Natural killer cell treated with Interleukin-12 subunit alpha and Interleukin-12 subunit beta and Interleukin-15 and Interleukin-18, amount 100 ng/mL, for 72 hours (primary cell): ENCODE measurements around the gene DLL1. TPM values are rescaled to one million over a fixed set of nuclear protein-coding genes. Genes with fewer than 3 reads are reported as not detected.

Experiments
- ATAC-seq, 2 donors: fragments of 150-1000 bp; cut with Tn5 transposase in 1 of 2; sonication (Bioruptor Pico), chemical (Tn5 transposase) in 1 of 2; 2 replicates each; pipeline ENCODE4 v1.10.0; 2021
- DNase-seq: peaks from one replicate; pipeline ENCODE4 v3.0.0; 2022; ENCODE audit warnings: low spot score
- H3K27ac Mint-ChIP-seq, 2 donors: 1 replicate in 1 of 2; 2 replicates in 1 of 2; pipeline ENCODE4 v1.8.0; 2022; ENCODE audit warnings: mixed read lengths in 2 of 2, mild to moderate bottlenecking in 1 of 2, moderate library complexity in 1 of 2
- H3K27me3 Mint-ChIP-seq, 2 donors: 1 replicate in 1 of 2; 2 replicates in 1 of 2; pipeline ENCODE4 v1.8.0; 2022; ENCODE audit warnings: mixed read lengths in 2 of 2
- H3K36me3 Mint-ChIP-seq: one replicate; pipeline ENCODE4 v1.8.0; 2022; ENCODE audit warnings: mixed read lengths
- H3K4me1 Mint-ChIP-seq, 2 donors: 1 replicate in 1 of 2; 2 replicates in 1 of 2; pipeline ENCODE4 v1.8.0; 2022; ENCODE audit warnings: low read depth in 2 of 2, mixed read lengths in 2 of 2, mild to moderate bottlenecking in 1 of 2
- H3K4me3 Mint-ChIP-seq: one replicate; pipeline ENCODE4 v1.8.0; 2022; ENCODE audit warnings: mixed read lengths
- H3K9me3 Mint-ChIP-seq: 2 replicates; pipeline ENCODE4 v1.8.0; 2022; ENCODE audit warnings: mixed read lengths
- total RNA-seq, 2 donors: library from RNA; stranded (reverse); gene quantifications; one replicate each; pipeline ENCODE4 v1.2.3, GENCODE V29; 2022

DLL1 gene
- total RNA-seq, 2 donors from 2014 or later: 0.12 to 0.61 TPM

DNA sequence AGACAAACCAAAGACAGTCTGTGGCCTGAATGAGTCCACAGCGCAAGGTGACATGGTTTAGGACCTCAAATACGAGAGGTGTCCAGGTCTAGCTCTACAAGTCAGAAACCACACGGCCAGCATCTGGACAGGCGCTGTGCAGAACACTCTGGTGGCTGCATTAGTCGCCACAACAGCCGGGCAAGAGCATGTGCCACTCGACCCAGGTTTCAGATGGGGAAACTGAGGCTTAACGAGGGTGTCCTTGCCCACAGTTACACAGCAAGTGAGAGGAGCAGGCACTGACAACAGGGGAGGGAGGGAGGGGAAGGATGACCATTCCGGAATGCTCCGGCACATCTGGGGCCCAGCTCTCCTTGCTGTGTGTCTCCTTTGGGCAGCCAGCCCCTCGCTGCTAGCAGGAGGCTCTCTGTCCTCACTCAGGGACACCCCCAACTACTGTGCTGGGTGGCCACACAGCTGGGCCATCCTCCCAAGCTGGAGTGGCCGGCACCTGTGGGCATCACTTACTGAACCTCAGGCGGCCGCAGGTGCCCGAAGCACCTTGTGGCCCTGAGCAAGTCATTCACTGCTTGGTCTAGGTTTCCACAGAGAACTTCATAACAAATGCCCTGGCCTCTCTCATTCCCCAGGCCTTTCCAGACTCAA lies 6.6 kb downstream of the DLL1 start:
- Mint-ChIP-seq H3K4me3 (no peak overlapping the region), H3K27ac (no peak overlapping the region), H3K36me3 (peaks cover 4% of the 10 kb centered on the region), H3K9me3 (no peaks in the 10 kb centered on the region), H3K27me3 (peaks cover 26 to 46% of the 10 kb centered on the region in 2 donors), H3K4me1 (peaks cover 16% of the 10 kb centered on the region in 2 donors)
- no peak for ATAC-seq
- no peak for DNase-seq

DNA sequence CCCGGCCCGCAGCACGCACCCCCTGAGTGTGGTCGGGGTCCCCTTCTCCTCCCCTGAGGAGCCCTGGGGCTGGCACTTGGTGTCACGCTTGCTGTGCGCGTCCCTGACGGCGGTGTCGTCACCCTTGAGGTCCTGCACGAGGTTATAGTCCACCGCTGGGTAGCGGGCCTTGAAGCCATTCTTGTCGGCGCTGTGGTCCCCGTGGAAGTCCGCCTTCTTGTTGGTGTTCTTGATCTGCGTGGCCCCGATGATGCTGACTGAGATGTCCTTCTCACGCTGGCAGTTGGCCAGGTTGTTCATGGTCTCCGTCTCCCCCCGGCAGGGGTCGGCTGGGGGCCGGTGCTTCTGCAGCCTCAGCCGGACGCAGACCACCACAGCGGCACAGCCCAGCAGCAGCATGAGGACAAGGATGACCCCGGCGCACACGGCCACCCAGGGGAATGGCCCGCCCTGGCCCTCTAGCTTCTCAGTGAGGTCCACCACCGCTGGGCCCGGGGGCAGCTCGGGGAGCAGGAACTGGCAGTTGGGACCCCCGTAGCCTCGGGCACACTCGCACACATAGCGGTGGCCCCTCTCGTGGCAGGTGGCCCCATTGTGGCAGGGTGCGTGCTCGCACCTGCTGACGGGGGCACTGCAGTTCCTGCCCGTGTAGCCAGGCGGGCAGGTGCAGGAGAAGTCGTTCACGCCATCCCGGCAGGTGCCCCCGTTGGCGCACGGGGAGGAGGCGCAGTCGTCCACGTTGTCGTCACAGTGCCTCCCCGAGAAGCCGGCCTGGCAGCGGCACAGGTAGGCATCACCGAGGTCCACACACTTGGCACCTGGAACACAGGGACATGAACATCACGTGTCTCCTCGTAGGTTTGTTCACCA lies 7.4 kb downstream of the DLL1 start:
- Mint-ChIP-seq H3K27ac (no peak overlapping the region), H3K9me3 (no peaks in the 10 kb centered on the region), H3K27me3 (peaks cover 24 to 47% of the 10 kb centered on the region in 2 donors), H3K4me3 (no peak overlapping the region), H3K4me1 (peaks cover 15 to 18% of the 10 kb centered on the region in 2 donors), H3K36me3 (no peaks in the 10 kb centered on the region)
- peak in 1 of 2 donors; percentile 15 for ATAC-seq
- peak; percentile 58 for DNase-seq

DNA sequence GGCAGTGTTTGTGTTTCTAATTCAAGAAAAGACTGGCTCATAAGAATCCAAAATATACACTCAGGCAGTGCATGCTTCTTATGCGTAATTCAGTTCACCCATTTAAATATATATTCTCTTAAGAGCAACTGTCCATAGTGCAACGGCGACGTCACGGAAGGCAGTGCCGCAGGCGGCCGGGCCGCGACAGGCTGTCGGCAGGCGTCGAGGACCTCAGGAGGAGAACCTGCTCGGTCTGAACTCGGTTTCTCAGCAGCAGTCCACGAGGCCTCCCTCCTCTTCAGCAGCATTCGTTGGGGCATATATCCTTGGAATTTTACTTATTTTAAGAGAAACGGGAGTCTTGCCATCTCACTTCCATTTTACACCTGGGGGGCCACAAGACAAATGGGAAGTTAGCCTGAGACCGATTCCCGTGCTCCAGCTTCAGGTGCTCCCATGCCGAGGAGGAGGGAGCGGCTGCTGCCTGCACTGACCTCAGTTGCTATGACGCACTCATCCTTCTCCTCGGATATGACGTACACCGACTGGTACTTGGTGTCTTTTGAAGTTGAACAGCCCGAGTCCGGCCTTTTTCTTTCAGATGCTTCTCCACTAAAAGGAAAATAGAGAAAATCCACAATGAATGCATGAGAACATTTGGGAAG lies 8.2 kb downstream of the DLL1 start:
- no peak for ATAC-seq
- peaks cover 11 to 17% of the 10 kb centered on the region in 2 donors for H3K4me1 Mint-ChIP-seq

DNA sequence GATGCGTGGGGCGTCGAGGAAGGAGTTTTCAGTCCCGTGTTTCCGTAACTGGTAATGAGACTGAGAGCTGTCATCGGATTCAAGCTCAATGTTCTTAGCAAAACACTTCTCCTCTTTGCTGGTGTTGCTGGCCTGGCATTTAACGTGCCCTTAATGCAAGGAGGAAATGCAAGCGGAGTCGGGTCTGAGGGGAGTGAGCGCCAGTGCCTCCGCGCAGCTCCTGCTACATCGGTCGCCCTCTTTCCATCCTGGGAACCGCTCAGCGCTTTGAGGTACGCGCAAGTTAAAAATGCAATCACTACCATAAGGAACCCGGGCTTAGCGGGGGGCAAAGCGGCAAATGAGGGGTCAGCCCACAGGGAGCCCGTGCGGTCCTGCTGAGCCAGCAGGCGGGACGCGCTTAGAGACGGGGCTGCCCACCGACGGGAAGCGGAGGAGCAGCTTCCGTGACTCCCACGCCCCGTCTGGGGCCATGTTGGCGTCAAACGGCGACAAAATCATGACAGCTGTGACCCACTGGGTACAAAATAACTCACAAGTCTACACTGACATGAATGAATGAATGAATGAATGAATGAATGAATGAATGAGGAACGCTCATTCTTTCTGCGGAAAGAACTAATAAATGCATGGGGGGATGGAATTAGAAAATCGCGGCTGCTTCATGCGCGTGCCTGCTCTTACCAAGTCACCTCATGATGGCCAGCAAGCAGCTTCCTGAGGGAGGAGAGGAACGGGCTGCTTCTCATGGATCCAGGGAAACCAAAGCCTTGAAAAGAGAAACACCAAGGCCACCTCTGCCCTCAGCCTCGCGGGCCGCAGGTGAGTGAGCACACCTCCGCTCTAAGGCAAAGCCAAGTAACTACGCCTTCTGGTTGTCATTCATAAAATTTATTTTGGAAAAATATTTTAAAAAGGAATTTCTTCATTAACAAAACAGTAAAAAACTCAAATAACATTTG lies 9.3 kb downstream of the DLL1 start:
- H3K27ac Mint-ChIP-seq: peak overlapping the region in 1 of 2 donors; percentile 47
- DNase-seq (peak; percentile 44), ATAC-seq (no peak)
- H3K27me3 Mint-ChIP-seq: peaks cover 24 to 55% of the 10 kb centered on the region in 2 donors
- H3K4me3 Mint-ChIP-seq: no peak overlapping the region
- no peaks in the 10 kb centered on the region for H3K36me3 Mint-ChIP-seq
- peaks cover 11 to 19% of the 10 kb centered on the region in 2 donors for H3K4me1 Mint-ChIP-seq
- no peaks in the 10 kb centered on the region for H3K9me3 Mint-ChIP-seq

More for the DNA sequence above, 8.2 kb downstream of the DLL1 start:
- H3K4me3 Mint-ChIP-seq: no peak overlapping the region
- peaks cover 23 to 49% of the 10 kb centered on the region in 2 donors for H3K27me3 Mint-ChIP-seq
- H3K27ac Mint-ChIP-seq: no peak overlapping the region
- H3K36me3 Mint-ChIP-seq: no peaks in the 10 kb centered on the region
- DNase-seq: peak; percentile 46
- H3K9me3 Mint-ChIP-seq: no peaks in the 10 kb centered on the region

DNA sequence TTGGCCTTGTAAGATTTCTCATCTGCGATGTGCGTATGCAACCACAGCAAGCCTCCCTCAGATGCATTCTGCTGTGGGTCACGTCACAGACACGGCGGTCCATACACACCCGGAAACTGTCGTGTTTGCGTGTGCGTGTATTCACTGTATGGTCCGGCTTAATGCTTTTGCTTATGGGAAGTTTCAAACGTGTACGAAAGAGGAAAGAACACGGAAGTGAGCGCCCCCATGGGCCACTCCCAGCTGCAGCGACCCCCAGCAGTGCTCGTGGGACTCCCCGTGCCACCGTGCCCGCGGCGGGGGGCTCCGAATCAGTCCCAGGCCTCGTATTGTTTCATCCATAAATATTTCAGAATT lies 10.2 kb downstream of the DLL1 start:
- Mint-ChIP-seq H3K27me3 (peaks cover 22 to 52% of the 10 kb centered on the region in 2 donors), H3K27ac (peak overlapping the region in 1 of 2 donors; percentile 47), H3K36me3 (no peaks in the 10 kb centered on the region), H3K4me3 (no peak overlapping the region), H3K9me3 (no peaks in the 10 kb centered on the region), H3K4me1 (peaks cover 11 to 19% of the 10 kb centered on the region in 2 donors)
- ATAC-seq: peak in 1 of 2 donors; percentile 76
- peak; percentile 44 for DNase-seq

DNA sequence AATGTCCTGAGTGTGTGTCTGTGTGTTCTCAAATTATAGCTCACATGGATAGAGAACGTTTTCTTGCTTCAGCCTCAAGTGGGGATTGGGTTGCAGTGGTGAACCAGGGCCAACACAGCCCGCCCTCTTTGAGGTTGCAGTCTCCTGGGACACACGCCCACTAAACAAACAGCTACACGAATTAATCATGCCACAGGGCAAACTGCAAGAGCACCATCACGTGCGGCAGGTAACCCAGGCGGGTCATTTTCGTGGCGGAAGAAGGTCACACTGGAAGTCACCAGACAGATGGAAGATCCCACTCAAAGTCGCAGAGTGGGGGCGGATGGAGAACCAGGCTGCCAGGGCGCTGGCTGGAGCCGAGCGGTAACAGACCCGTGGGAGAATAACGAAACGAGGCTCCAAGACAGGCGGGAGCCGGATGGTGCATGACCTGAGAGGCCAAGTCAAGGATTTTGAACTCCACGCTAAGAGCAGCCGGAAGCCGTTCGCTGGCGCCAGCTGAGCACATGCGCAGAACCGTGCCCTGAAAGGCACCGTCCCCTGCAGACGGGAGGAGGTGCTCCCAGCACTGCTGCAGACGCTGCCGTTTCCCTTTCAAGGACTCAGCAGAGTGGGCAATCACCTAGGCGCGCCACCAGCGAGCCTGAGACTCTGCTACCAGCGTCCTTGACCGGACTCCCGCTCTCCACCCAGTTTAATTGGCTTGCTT lies 10.7 kb downstream of the DLL1 start:
- ATAC-seq (peak in 1 of 2 donors; percentile 90), DNase-seq (peak; percentile 71)
- Mint-ChIP-seq H3K4me3 (no peak overlapping the region), H3K9me3 (no peaks in the 10 kb centered on the region), H3K27me3 (peaks cover 27 to 52% of the 10 kb centered on the region in 2 donors), H3K36me3 (no peaks in the 10 kb centered on the region), H3K27ac (peak overlapping the region in 1 of 2 donors; percentile 30), H3K4me1 (peaks cover 11 to 19% of the 10 kb centered on the region in 2 donors)

DNA sequence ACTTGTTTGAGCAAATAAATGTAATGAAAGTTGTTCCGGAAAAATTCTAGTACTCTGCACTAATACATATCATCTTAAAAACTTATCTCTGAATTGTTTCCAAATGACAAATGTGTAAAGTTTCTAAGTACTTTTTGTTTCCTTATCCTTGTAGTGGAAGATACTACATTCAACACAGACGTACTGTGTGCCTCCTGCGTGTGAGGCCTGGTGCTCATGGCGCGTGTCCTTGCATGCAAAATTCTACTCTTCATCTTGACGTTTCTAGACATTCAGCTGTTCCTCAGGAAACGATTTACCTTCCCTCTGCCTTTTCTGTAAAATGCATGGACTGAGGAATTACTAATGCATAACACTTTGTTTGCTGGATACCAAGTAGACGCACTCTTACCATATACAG lies 11.5 kb downstream of the DLL1 start:
- H3K27ac Mint-ChIP-seq: peak overlapping the region in 1 of 2 donors; percentile 30
- no peaks in the 10 kb centered on the region for H3K9me3 Mint-ChIP-seq
- H3K27me3 Mint-ChIP-seq: peaks cover 30 to 51% of the 10 kb centered on the region in 2 donors
- H3K36me3 Mint-ChIP-seq: no peaks in the 10 kb centered on the region
- no peak for ATAC-seq
- H3K4me3 Mint-ChIP-seq: no peak overlapping the region
- peak; percentile 20 for DNase-seq
- peaks cover 11 to 19% of the 10 kb centered on the region in 2 donors for H3K4me1 Mint-ChIP-seq

DNA sequence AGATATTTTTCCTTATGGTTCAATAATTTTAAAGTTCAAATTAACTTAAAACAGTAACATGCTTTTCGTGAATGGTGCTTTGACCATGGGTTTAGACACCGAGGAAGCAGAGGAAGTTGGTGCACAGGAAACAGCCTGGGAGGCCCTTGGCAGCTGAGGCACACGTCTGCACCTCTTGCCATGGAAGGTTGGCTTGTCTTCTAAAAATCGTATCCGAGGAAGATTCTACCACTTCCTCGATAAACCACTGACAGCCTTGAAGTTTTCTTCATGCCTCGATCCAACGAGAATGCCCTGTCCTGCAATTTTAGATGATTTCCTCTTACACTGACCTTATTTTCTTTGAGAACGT lies 12.2 kb downstream of the DLL1 start:
- Mint-ChIP-seq H3K4me3 (no peak overlapping the region), H3K27me3 (peaks cover 37 to 58% of the 10 kb centered on the region in 2 donors), H3K27ac (no peak overlapping the region), H3K36me3 (no peaks in the 10 kb centered on the region), H3K4me1 (peaks cover 13 to 21% of the 10 kb centered on the region in 2 donors), H3K9me3 (no peaks in the 10 kb centered on the region)
- ATAC-seq (no peak), DNase-seq (peak; percentile 46)

DNA sequence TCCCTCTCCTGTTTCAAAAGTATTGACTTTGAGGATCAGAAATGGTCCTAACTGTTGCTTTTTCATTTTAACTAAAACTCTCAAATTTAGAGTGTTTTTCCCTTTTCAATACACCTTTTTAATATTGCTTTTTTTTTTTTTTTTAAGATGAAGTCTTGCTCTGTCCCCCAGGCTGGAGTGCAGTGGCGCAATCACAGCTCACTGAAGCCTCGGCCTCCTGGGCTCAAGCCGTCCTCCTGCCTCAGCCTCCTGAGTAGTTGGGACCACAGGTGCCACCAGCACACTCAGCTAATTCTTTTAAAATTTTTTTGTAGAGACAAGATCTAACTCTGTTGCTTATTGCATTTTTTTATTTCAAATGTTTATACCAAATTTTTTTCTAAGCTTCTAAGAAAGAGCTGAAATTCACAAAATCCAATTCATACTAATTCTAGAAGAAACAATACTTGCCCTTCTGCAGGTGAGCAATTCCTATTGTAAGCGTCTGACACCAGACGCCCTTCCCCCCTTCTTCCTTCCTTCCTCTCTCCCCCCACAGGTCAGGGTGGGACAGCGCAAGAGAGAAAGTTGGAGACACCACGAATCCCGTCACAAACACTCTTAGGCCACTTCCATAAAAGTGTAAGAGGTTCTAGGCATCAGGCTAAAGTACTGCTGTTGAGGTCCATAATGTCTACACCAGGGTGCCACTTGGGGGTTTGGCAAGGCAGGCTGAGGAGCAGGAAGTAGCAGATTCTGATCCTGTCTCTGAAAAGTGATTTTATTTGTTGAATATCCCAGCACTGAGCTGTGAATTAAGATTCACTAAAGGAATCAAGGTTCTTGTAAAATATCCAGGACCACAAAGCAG lies 12.8 kb downstream of the DLL1 start:
- ATAC-seq (no peak), DNase-seq (peak; percentile 46)
- Mint-ChIP-seq H3K4me3 (no peak overlapping the region), H3K4me1 (peaks cover 16 to 23% of the 10 kb centered on the region in 2 donors), H3K9me3 (no peaks in the 10 kb centered on the region), H3K27ac (no peak overlapping the region), H3K36me3 (no peaks in the 10 kb centered on the region), H3K27me3 (peaks cover 40 to 62% of the 10 kb centered on the region in 2 donors)

DNA sequence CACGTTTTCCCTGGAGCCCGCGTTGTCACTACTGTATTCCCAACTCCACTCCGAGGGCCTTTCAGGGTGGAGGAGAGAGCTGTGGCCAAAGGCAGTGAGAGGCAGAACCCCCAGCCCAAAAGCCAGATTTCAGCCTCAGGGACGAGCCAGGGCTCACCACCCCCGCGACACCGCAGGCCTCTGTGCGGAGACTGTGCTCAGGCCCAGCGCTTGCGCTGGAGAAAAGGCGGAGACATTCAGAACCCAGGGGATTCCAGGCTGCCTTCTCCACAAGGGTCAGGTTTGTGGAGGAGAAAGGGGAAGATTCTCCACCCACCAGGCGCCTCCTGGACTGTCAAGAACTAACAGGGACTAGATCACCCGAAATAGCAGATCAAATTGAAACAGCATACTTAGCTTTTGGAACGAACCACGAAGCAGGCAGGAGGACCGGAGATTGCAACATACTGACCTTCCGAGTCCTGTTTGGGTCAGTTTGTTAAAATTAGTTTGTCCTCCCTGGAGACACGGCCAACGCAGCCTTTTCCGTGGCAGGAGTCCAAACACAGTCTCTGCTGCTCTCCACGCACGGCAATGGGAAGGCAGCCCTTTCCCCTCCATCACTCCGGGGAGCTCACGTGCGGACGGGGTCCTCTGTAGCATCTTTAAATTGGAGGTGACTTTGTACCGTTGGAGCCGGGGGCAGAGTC lies 14.4 kb downstream of the DLL1 start:
- H3K4me1 Mint-ChIP-seq: peaks cover 26 to 38% of the 10 kb centered on the region in 2 donors
- H3K4me3 Mint-ChIP-seq: no peak overlapping the region
- H3K9me3 Mint-ChIP-seq: no peaks in the 10 kb centered on the region
- no peaks in the 10 kb centered on the region for H3K36me3 Mint-ChIP-seq
- ATAC-seq: no peak
- DNase-seq: peak; percentile 60
- H3K27ac Mint-ChIP-seq: peak overlapping the region in 1 of 2 donors; percentile 33
- H3K27me3 Mint-ChIP-seq: peaks cover 45 to 68% of the 10 kb centered on the region in 2 donors

DNA sequence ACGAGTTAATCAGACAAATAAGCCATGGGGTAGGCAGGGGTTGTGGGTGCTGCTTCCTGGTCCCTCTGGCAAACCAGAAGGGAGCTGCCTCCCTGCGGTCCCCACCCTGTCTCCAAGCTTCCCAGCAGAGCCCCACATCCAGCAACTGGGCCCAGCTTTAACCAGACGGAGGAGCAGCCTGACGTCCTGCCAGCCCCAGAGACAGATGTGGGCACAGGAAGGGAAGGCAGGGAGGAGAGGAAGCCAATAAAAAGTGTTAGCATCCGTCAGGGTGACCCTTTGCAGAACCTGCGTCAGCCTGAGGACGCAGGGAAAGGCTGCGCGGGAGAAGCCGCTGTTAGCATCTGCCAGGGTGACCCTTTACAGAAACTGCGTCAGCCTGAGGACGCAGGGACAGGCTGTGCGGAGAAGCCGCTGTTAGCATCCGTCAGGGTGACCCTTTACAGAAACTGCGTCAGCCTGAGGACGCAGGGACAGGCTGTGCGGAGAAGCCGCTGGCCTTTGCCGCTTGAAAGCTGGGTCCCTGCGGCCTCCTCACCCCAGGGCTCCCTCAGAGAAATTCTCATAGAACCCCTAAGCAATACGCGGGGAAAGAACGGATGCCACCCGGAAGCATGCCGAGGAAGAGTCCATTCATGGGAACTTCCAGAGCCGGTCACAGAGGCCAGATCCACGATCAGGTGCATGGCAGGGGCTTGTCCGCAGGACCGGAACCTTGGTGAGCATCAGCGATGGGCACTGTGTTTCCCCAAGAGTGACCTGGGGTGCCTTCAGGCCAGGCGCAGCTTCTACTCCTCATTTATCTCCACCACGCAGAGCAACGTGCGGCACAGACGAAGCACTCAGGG lies 15.9 kb downstream of the DLL1 start:
- peak overlapping the region in 1 of 2 donors; percentile 21 for H3K27ac Mint-ChIP-seq
- H3K4me1 Mint-ChIP-seq: peaks cover 30 to 39% of the 10 kb centered on the region in 2 donors
- no peak overlapping the region for H3K4me3 Mint-ChIP-seq
- H3K9me3 Mint-ChIP-seq: no peaks in the 10 kb centered on the region
- DNase-seq (peak; percentile 55), ATAC-seq (no peak)
- H3K36me3 Mint-ChIP-seq: no peaks in the 10 kb centered on the region
- H3K27me3 Mint-ChIP-seq: peaks cover 49 to 64% of the 10 kb centered on the region in 2 donors
